Esophagus squamous epithelium (tissue), 5 donors: ENCODE results near the gene ARSA. TPM values are rescaled to one million over a fixed set of nuclear protein-coding genes. Genes with fewer than 3 reads are reported as not detected.

ENCODE experiments used
- DNase-seq: peaks from one replicate; lab custom pipeline; 2025; lab: John Stamatoyannopoulos, UW
- H3K27ac ChIP-seq, 4 donors: fragments of 200-600 bp; sonication (generic); one replicate each; pipeline ENCODE4 v1.5.1; 2016 to 2019; ENCODE audit warnings: mild to moderate bottlenecking in 1 of 4
- H3K27me3 ChIP-seq, 4 donors: fragments of 200-600 bp; sonication (generic); 1 replicate in 3 of 4; 2 replicates in 1 of 4; pipeline versions ENCODE4 v1.5.1 to v1.6.0; 2017 to 2021; ENCODE audit warnings: antibody characterized with exemption in 1 of 4
- H3K36me3 ChIP-seq, 3 donors: fragments of 200-600 bp; sonication (generic); one replicate each; pipeline ENCODE4 v1.5.1; 2016 to 2019
- H3K4me1 ChIP-seq, 3 donors: fragments of 200-600 bp; sonication (generic); one replicate each; pipeline ENCODE4 v1.5.1; 2017 to 2019
- H3K4me3 ChIP-seq, 4 donors: fragments of 200-600 bp; sonication (generic); 1 replicate in 3 of 4; 2 replicates in 1 of 4; pipeline ENCODE4 v1.5.1; 2016 to 2019; ENCODE audit warnings: mild to moderate bottlenecking in 2 of 4, moderate library complexity in 1 of 4
- H3K9me3 ChIP-seq, 3 donors: fragments of 200-600 bp; sonication (generic); one replicate each; pipeline ENCODE4 v1.5.1; 2016 to 2019
- CTCF ChIP-seq, 6 experiments: fragments of 450-650 bp in 4 of 6; fragments of 200-600 bp in 2 of 6; sonication (generic) in 2 of 6; IDR thresholded peaks; one replicate each; pipeline ENCODE4 v1.5.1; 2016 to 2019; ENCODE audit warnings: antibody characterized with exemption in 6 of 6, mild to moderate bottlenecking in 4 of 6, moderate library complexity in 4 of 6
- POLR2A ChIP-seq, 4 donors: fragments of 450-650 bp; IDR thresholded peaks; one replicate each; pipeline ENCODE4 v1.6.1; 2017; ENCODE audit warnings: antibody characterized with exemption in 4 of 4, mild to moderate bottlenecking in 4 of 4, moderate library complexity in 3 of 4
- WGBS, 2 donors: methylation state at CpG; one replicate each; pipeline ENCODE4 v1.1.5; 2018; 5-methylcytosine and 5-hydroxymethylcytosine counted together
- intact Hi-C: fragments of 100-400 bp; cut with DNase I; formaldehyde crosslinking; loops from one replicate; pipeline ENCODE4 v1.15.0; 2022
- total RNA-seq, 4 donors: library from RNA; depleted of rRNA; stranded (reverse); fragments of >200 nt; gene quantifications; one replicate each; pipeline ENCODE4 v1.1.0, GENCODE V29; 2016
- donor health status: DM: yes; HTN: yes; CAD: no.

ARSA gene
- total RNA-seq, 4 donors from 2014 or later = 18.7 to 47.0 (median 28.6) TPM

GRCh38 chr22:50597097-50597496 lies 30.9 kb downstream of the ARSA start:
- Histone ChIP-seq H3K4me1 (peaks cover 0 to 16% (median 13%) of the 10 kb centered on the region in 3 donors), H3K36me3 (no peaks in the 10 kb centered on the region), H3K27ac (no peak overlapping the region), H3K27me3 (peaks cover 0 to 42% (median 2%) of the 10 kb centered on the region in 4 donors), H3K4me3 (no peak overlapping the region), H3K9me3 (no peaks in the 10 kb centered on the region)
- DNase-seq = no peak
- intact Hi-C loops = no loop called here
- 80 to 96% methylated on average over 5 of the region's 5 CpGs for WGBS, 2 donors
- TF ChIP-seq POLR2A (IDR thresholded peaks at IDR 0.05) (no peak), CTCF (IDR thresholded peaks at IDR 0.05) (no peak)

GRCh38 chr22:50595189-50595588 lies 32.8 kb downstream of the ARSA start:
- intact Hi-C loops = no loop called here
- TF ChIP-seq CTCF (IDR thresholded peaks at IDR 0.05) = no peak
- TF ChIP-seq POLR2A (IDR thresholded peaks at IDR 0.05) = no peak
- no peaks in the 10 kb centered on the region for H3K36me3 ChIP-seq
- H3K9me3 ChIP-seq = no peaks in the 10 kb centered on the region
- H3K4me3 ChIP-seq = no peak overlapping the region
- H3K27me3 ChIP-seq = peaks cover 0 to 23% (median 0%) of the 10 kb centered on the region in 4 donors
- peaks cover 0 to 7% (median 1%) of the 10 kb centered on the region in 3 donors for H3K4me1 ChIP-seq
- H3K27ac ChIP-seq = no peak overlapping the region
- DNase-seq = no peak
- 83 to 94% methylated on average over 3 of the region's 3 CpGs for WGBS, 2 donors

- no peaks in the 10 kb centered on the region for H3K27me3 ChIP-seq
- no peak overlapping the region for H3K27ac ChIP-seq
- no peak overlapping the region for H3K4me3 ChIP-seq
- H3K9me3 ChIP-seq = no peaks in the 10 kb centered on the region
- no peak for DNase-seq
- intact Hi-C loops = no loop called here
- H3K4me1 ChIP-seq = peaks cover 7 to 11% (median 10%) of the 10 kb centered on the region in 3 donors
- no peaks in the 10 kb centered on the region for H3K36me3 ChIP-seq
- TF ChIP-seq POLR2A (IDR thresholded peaks at IDR 0.05) = no peak
- no peak for TF ChIP-seq CTCF (IDR thresholded peaks at IDR 0.05)
- WGBS, 2 donors = 67 to 93% methylated on average over 1 to 5 of the region's 5 CpGs
Measured at GRCh38 chr22:50587407-50587806, 40.5 kb downstream of the ARSA start.

- Histone ChIP-seq H3K27me3 (no peaks in the 10 kb centered on the region), H3K36me3 (peaks cover 0 to under 1% (median 0%) of the 10 kb centered on the region in 3 donors), H3K4me3 (no peak overlapping the region), H3K27ac (no peak overlapping the region), H3K4me1 (peaks cover 12 to 19% (median 15%) of the 10 kb centered on the region in 3 donors), H3K9me3 (no peaks in the 10 kb centered on the region)
- no peak for DNase-seq
- TF ChIP-seq POLR2A (IDR thresholded peaks at IDR 0.05) = no peak
- intact Hi-C loops = no loop called here
- WGBS, 2 donors = 84 to 93% methylated on average over 4 to 5 of the region's 5 CpGs
Measured at GRCh38 chr22:50586416-50586815, 41.5 kb downstream of the ARSA start.

GRCh38 chr22:50585781-50586180 lies 42.2 kb downstream of the ARSA start:
- Histone ChIP-seq H3K4me3 (no peak overlapping the region), H3K27ac (no peak overlapping the region), H3K4me1 (peaks cover 17 to 24% (median 19%) of the 10 kb centered on the region in 3 donors), H3K27me3 (no peaks in the 10 kb centered on the region), H3K36me3 (peaks cover 0 to 6% (median 6%) of the 10 kb centered on the region in 3 donors), H3K9me3 (no peaks in the 10 kb centered on the region)
- no peak for DNase-seq
- 84 to 96% methylated on average over 2 to 6 of the region's 8 CpGs for WGBS, 2 donors
- TF ChIP-seq CTCF (IDR thresholded peaks at IDR 0.05) = no peak
- no peak for TF ChIP-seq POLR2A (IDR thresholded peaks at IDR 0.05)
- intact Hi-C loops = no loop called here

- WGBS, 2 donors = 84 to 93% methylated on average over 3 of the region's 3 CpGs
- peaks cover 0 to 12% (median 6%) of the 10 kb centered on the region in 3 donors for H3K36me3 ChIP-seq
- H3K9me3 ChIP-seq = no peaks in the 10 kb centered on the region
- DNase-seq = no peak
- H3K4me3 ChIP-seq = no peak overlapping the region
- H3K27ac ChIP-seq = no peak overlapping the region
- intact Hi-C loops = no loop called here
- TF ChIP-seq POLR2A (IDR thresholded peaks at IDR 0.05) (no peak), CTCF (IDR thresholded peaks at IDR 0.05) (no peak)
- peaks cover 17 to 24% (median 19%) of the 10 kb centered on the region in 3 donors for H3K4me1 ChIP-seq
- no peaks in the 10 kb centered on the region for H3K27me3 ChIP-seq
Measured at GRCh38 chr22:50585238-50585637, 42.7 kb downstream of the ARSA start.
